HepG2 (cell line): ENCODE data around the gene AMN. TPM values are rescaled to one million over a fixed set of nuclear protein-coding genes. Genes with fewer than 3 reads are reported as not detected.

Experiments
- ASH2L ChIP-seq: fragments of 300-600, 200-600 bp; sonication (generic); IDR thresholded peaks from 2 replicates; pipeline ENCODE4 v1.7.0; 2017; ENCODE audit warnings: low read depth, mild to moderate bottlenecking, moderate library complexity, mixed read lengths, low read length; ENCODE audit not compliant: insufficient read length
- DR1 ChIP-seq: sonication (generic); formaldehyde crosslinking; IDR thresholded peaks from 2 replicates; pipeline ENCODE4 v1.8.0; 2021; ENCODE audit warnings: mild to moderate bottlenecking, missing genetic modification reagents, inconsistent platforms
- EHMT2 ChIP-seq: fragments of 200-600 bp; sonication (generic); IDR thresholded peaks from 2 replicates; pipeline ENCODE4 v1.7.0; 2017; ENCODE audit warnings: antibody characterized with exemption, low read depth, low read length, borderline replicate concordance
- FOXJ3 ChIP-seq: sonication (generic); formaldehyde crosslinking; IDR thresholded peaks from 2 replicates; pipeline ENCODE4 v1.4.0; 2020; ENCODE audit warnings: missing genetic modification reagents, mild to moderate bottlenecking, borderline replicate concordance
- MAFF ChIP-seq: IDR thresholded peaks from 2 replicates; pipeline ENCODE4 v1.6.1; 2011; ENCODE audit warnings: low read depth, low read length, improper control_type of control experiment
- MTA3 ChIP-seq: sonication (generic); formaldehyde crosslinking; IDR thresholded peaks from 2 replicates; pipeline ENCODE4 v1.4.0; 2020; ENCODE audit warnings: missing genetic modification reagents
- NBN ChIP-seq: fragments of 450-650 bp; conservative IDR thresholded peaks from 2 replicates; pipeline ENCODE4 v1.6.1; 2017
- NFE2L1 ChIP-seq: sonication (generic); formaldehyde crosslinking; IDR thresholded peaks from 2 replicates; pipeline ENCODE4 v1.4.0; 2020; ENCODE audit warnings: missing genetic modification reagents, mild to moderate bottlenecking, borderline replicate concordance
- SIX1 ChIP-seq: sonication (generic); formaldehyde crosslinking; IDR thresholded peaks from 2 replicates; pipeline ENCODE4 v1.4.0; 2020; ENCODE audit warnings: missing genetic modification reagents, borderline replicate concordance
- SKI ChIP-seq: fragments of 450-650 bp; IDR thresholded peaks from one replicate; pipeline ENCODE4 v1.6.1; 2018; ENCODE audit warnings: mild to moderate bottlenecking; ENCODE audit not compliant: partially characterized antibody
- TAF15 ChIP-seq: fragments of 200-400 bp; formaldehyde crosslinking; IDR thresholded peaks from one replicate; pipeline ENCODE4 v1.6.1; 2018; ENCODE audit warnings: mild to moderate bottlenecking, low read depth, low read length; ENCODE audit not compliant: poor library complexity, severe bottlenecking
- TEAD2 ChIP-seq: sonication (generic); formaldehyde crosslinking; IDR thresholded peaks from 2 replicates; pipeline ENCODE4 v1.9.0; 2021; ENCODE audit warnings: missing genetic modification reagents
- ZFAT ChIP-seq: sonication (generic); formaldehyde crosslinking; conservative IDR thresholded peaks from 2 replicates; pipeline ENCODE4 v1.8.1; 2023; ENCODE audit warnings: missing genetic modification reagents, inconsistent platforms
- ZNF549 ChIP-seq: sonication (generic); formaldehyde crosslinking; IDR thresholded peaks from 2 replicates; pipeline ENCODE4 v1.5.0; 2020; ENCODE audit warnings: missing genetic modification reagents
- ZNF614 ChIP-seq: IDR thresholded peaks from 2 replicates; pipeline ENCODE4 v1.6.1; 2018; ENCODE audit warnings: missing biosample characterization, missing genetic modification reagents, inconsistent platforms, borderline replicate concordance
- ZNF672 ChIP-seq: sonication (generic); formaldehyde crosslinking; IDR thresholded peaks from 2 replicates; pipeline ENCODE4 v1.8.1; 2022; ENCODE audit warnings: missing genetic modification reagents
- ZNF737 ChIP-seq: sonication (generic); formaldehyde crosslinking; IDR thresholded peaks from 2 replicates; pipeline ENCODE4 v1.5.0; 2020; ENCODE audit warnings: missing genetic modification reagents, mild to moderate bottlenecking, borderline replicate concordance
- ZNF761 ChIP-seq: sonication (generic); formaldehyde crosslinking; conservative IDR thresholded peaks from 2 replicates; pipeline ENCODE4 v1.4.0; 2020; ENCODE audit warnings: mild to moderate bottlenecking, missing genetic modification reagents
- ZNF782 ChIP-seq: sonication (generic); formaldehyde crosslinking; IDR thresholded peaks from 2 replicates; pipeline ENCODE4 v1.4.0; 2020; ENCODE audit warnings: missing genetic modification reagents, mild to moderate bottlenecking, borderline replicate concordance
- ZNF792 ChIP-seq: IDR thresholded peaks from 2 replicates; pipeline ENCODE4 v1.6.1; 2016
- polyA plus RNA-seq, 8 experiments: library from polyadenylated mRNA; depleted of rRNA in 3 of 8; stranded (reverse) in 7 of 8; unstranded in 1 of 8; fragments of >200 nt; fragmentation: Illumina TruSeq in 4 of 8; extraction: Trizol in 4 of 8; gene quantifications; 2 replicates each; pipeline versions ENCODE4 v1.2.1 to v1.2.3, GENCODE V29; 2011 to 2016; ENCODE audit warnings: low read depth in 4 of 8, missing spikeins in 1 of 8, mixed read lengths in 1 of 8; ENCODE audit not compliant: insufficient read depth in 1 of 8
- total RNA-seq, 5 experiments: library from RNA; depleted of rRNA; stranded (reverse); fragments of >200 nt; fragmentation: Illumina TruSeq; extraction: Trizol; gene quantifications; 2 replicates each; pipeline ENCODE4 v1.2.3, GENCODE V29; 2016; ENCODE audit warnings: low read depth in 1 of 5
- TF ChIP-seq, protein P1 (sequence below): sonication (generic); formaldehyde crosslinking; IDR thresholded peaks from 2 replicates; pipeline ENCODE4 v1.5.0; 2020; ENCODE audit warnings: missing genetic modification reagents
- TF ChIP-seq, protein P2 (sequence below): sonication (generic); formaldehyde crosslinking; IDR thresholded peaks from 2 replicates; pipeline ENCODE4 v1.8.0; 2022; ENCODE audit warnings: missing genetic modification reagents, mild to moderate bottlenecking, borderline replicate concordance
- TF ChIP-seq, protein P3 (sequence below): sonication (generic); formaldehyde crosslinking; IDR thresholded peaks from 2 replicates; pipeline ENCODE4 v1.4.0; 2020; ENCODE audit warnings: missing genetic modification reagents

Gene AMN
- total and polyA plus RNA-seq, 2 of the 13 experiments (the other 11 are each of a cell fraction or from before 2014, with no cell fraction given): 9.8 to 33.1 TPM

DNA sequence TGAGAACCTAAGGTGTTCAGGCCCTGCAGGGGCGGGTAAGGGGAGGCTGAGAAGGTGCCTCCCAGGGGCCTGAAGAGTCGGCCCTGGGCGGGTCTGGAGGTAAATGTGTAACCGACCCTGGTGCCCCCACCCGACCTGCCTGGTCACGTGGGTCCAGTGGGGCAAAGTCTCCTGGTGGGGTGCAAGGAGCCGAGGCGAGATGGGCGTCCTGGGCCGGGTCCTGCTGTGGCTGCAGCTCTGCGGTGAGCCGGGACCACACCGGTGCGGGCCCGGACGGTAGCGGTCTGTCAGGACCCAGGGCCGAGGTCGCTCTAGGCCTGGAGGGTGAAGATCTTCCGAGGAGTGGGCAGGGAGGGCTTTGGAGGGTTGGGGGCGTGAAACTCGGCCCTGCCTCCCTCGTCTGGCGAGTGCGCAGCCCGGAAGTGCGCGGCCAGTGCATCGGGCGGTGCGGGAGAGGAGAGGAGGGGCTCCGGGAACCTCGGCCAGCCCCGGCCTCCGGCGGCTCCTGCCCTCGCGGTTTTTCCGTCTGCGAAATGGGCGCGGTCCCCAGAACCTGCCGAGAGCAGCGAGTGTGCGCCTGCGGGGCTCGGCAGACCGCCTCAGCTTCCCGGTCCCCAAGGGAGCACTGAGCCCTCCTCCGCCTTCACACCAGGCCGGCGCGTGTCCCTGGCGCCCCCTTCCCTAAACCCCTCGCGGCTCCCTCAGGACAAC lies at the start of gene AMN (continued):
- TF ChIP-seq, protein P1, sequence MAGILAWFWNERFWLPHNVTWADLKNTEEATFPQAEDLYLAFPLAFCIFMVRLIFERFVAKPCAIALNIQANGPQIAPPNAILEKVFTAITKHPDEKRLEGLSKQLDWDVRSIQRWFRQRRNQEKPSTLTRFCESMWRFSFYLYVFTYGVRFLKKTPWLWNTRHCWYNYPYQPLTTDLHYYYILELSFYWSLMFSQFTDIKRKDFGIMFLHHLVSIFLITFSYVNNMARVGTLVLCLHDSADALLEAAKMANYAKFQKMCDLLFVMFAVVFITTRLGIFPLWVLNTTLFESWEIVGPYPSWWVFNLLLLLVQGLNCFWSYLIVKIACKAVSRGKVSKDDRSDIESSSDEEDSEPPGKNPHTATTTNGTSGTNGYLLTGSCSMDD (CRISPR knock-in tag): no peak
- TF ChIP-seq, protein P2, sequence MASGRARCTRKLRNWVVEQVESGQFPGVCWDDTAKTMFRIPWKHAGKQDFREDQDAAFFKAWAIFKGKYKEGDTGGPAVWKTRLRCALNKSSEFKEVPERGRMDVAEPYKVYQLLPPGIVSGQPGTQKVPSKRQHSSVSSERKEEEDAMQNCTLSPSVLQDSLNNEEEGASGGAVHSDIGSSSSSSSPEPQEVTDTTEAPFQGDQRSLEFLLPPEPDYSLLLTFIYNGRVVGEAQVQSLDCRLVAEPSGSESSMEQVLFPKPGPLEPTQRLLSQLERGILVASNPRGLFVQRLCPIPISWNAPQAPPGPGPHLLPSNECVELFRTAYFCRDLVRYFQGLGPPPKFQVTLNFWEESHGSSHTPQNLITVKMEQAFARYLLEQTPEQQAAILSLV (CRISPR knock-in tag): peak; percentile 65; the same call in 1 of the 2 replicates
- TF ChIP-seq ZNF792 (CRISPR knock-in tag) (peak; percentile 94), ZNF672 (CRISPR knock-in tag) (no peak), TAF15 (no peak), SKI (peak; percentile 41), NBN (no peak), ZFAT (CRISPR knock-in tag) (0 out of 2 replicates have a peak, but pooled peaks have one; percentile 40), EHMT2 (no peak), ZNF549 (CRISPR knock-in tag) (no peak), ZNF614 (CRISPR knock-in tag) (peak; percentile 40; the same call in 1 of the 2 replicates), ASH2L (peak; percentile 44), FOXJ3 (CRISPR knock-in tag) (peak; percentile 68; the same call in 1 of the 2 replicates), ZNF737 (CRISPR knock-in tag) (no peak), DR1 (CRISPR knock-in tag) (peak; percentile 47; the same call in 1 of the 2 replicates), ZNF761 (no peak), TEAD2 (no peak), MTA3 (CRISPR knock-in tag) (no peak), NFE2L1 (CRISPR knock-in tag) (no peak), SIX1 (CRISPR knock-in tag) (0 out of 2 replicates have a peak, but pooled peaks have one; percentile 14), ZNF782 (no peak; the same call in 1 of the 2 replicates), MAFF (no peak)
- TF ChIP-seq, protein P3, sequence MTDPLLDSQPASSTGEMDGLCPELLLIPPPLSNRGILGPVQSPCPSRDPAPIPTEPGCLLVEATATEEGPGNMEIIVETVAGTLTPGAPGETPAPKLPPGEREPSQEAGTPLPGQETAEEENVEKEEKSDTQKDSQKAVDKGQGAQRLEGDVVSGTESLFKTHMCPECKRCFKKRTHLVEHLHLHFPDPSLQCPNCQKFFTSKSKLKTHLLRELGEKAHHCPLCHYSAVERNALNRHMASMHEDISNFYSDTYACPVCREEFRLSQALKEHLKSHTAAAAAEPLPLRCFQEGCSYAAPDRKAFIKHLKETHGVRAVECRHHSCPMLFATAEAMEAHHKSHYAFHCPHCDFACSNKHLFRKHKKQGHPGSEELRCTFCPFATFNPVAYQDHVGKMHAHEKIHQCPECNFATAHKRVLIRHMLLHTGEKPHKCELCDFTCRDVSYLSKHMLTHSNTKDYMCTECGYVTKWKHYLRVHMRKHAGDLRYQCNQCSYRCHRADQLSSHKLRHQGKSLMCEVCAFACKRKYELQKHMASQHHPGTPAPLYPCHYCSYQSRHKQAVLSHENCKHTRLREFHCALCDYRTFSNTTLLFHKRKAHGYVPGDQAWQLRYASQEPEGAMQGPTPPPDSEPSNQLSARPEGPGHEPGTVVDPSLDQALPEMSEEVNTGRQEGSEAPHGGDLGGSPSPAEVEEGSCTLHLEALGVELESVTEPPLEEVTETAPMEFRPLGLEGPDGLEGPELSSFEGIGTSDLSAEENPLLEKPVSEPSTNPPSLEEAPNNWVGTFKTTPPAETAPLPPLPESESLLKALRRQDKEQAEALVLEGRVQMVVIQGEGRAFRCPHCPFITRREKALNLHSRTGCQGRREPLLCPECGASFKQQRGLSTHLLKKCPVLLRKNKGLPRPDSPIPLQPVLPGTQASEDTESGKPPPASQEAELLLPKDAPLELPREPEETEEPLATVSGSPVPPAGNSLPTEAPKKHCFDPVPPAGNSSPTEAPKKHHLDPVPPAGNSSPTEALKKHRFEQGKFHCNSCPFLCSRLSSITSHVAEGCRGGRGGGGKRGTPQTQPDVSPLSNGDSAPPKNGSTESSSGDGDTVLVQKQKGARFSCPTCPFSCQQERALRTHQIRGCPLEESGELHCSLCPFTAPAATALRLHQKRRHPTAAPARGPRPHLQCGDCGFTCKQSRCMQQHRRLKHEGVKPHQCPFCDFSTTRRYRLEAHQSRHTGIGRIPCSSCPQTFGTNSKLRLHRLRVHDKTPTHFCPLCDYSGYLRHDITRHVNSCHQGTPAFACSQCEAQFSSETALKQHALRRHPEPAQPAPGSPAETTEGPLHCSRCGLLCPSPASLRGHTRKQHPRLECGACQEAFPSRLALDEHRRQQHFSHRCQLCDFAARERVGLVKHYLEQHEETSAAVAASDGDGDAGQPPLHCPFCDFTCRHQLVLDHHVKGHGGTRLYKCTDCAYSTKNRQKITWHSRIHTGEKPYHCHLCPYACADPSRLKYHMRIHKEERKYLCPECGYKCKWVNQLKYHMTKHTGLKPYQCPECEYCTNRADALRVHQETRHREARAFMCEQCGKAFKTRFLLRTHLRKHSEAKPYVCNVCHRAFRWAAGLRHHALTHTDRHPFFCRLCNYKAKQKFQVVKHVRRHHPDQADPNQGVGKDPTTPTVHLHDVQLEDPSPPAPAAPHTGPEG: no peak; the same call in 1 of the 2 replicates
